ENCODE results near the gene EXOC6.

Gene EXOC6

DNA sequence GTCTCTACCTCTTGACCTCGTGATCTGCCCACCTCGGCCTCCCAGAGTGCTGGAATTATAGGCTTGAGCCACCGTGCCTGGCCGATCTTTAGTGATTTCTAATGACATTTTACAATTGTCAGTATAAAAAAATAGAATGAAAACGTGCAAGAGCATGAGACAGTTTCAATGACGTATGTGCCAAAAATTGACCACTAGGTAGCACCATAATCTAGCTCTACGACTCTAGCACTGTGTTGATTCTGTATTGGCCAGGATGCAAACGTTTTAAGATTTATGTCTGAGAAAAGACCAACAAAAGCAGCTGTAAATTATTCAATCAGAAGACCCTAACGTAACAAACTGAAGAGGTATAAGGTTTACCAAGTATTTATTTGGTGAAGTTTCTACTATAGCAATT lies 25.4 kb upstream of the EXOC6 start:
- no peak for DNase-seq (ENCODE audit: low spot score in 2 of 2)
- H3K4me3 Mint-ChIP-seq = no peak overlapping the region
- no peaks in the 10 kb centered on the region for H3K27me3 Mint-ChIP-seq
- peaks cover 5% of the 10 kb centered on the region for H3K4me1 Mint-ChIP-seq
- no peaks in the 10 kb centered on the region for H3K9me3 Mint-ChIP-seq
- ATAC-seq (replicated peaks; ENCODE audit: extremely low read depth, poor library complexity, severe bottlenecking) = no peak
- H3K36me3 Mint-ChIP-seq (ENCODE audit: insufficient read depth) = peaks cover 2% of the 10 kb centered on the region
- no peak overlapping the region for H3K27ac Mint-ChIP-seq (ENCODE audit: low read depth)

DNA sequence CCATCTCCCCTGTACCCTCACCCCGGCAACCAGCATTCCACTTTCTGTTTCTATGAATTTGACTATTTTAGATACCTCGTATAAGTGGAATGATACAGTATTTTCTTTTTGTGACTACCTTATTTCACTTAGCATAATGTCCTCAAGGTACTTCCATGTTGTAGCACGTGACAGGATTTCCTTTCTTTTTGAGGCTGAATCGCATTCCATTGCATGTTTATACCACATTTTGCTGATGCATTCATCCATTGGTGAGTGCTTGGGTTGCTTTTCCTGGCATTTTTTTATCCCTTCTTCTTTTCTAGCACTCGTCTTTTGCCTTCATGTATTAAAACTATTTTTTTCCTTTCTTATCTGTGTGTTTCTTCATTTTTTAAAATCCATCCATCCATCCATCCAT lies 22.3 kb upstream of the EXOC6 start:
- ATAC-seq (replicated peaks; ENCODE audit: extremely low read depth, poor library complexity, severe bottlenecking) = no peak
- H3K36me3 Mint-ChIP-seq (ENCODE audit: insufficient read depth) = peaks cover 2% of the 10 kb centered on the region
- H3K9me3 Mint-ChIP-seq = no peaks in the 10 kb centered on the region
- no peaks in the 10 kb centered on the region for H3K27me3 Mint-ChIP-seq
- H3K27ac Mint-ChIP-seq (ENCODE audit: low read depth) = no peak overlapping the region
- H3K4me3 Mint-ChIP-seq = no peak overlapping the region
- peaks cover 12% of the 10 kb centered on the region for H3K4me1 Mint-ChIP-seq
- no peak for DNase-seq (ENCODE audit: low spot score in 2 of 2)

DNA sequence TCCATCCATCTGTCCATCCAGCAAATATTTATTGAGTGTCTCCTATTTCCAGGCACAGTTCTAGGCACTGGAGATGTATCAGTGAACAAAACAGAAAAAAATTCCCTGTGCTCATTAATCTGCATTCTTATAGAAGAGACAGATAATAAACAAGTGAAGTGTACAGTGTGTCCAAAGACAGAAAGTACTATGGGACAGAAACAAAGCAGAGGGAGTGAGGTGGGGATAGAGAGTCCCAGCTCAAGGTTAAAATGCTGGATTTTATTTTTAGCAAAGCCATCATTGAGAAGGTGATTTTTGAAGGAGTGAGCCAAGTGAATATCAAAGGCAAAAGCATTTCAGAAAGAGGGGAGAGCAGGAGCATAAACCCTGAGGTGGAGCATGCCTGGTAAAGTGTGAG lies 21.8 kb upstream of the EXOC6 start:
- Mint-ChIP-seq H3K36me3 (ENCODE audit: insufficient read depth) (peaks cover 2% of the 10 kb centered on the region), H3K27ac (ENCODE audit: low read depth) (no peak overlapping the region), H3K4me3 (no peak overlapping the region), H3K27me3 (no peaks in the 10 kb centered on the region), H3K4me1 (peaks cover 13% of the 10 kb centered on the region), H3K9me3 (no peaks in the 10 kb centered on the region)
- DNase-seq (ENCODE audit: low spot score in 2 of 2) (no peak), ATAC-seq (replicated peaks; ENCODE audit: extremely low read depth, poor library complexity, severe bottlenecking) (no peak)

DNA sequence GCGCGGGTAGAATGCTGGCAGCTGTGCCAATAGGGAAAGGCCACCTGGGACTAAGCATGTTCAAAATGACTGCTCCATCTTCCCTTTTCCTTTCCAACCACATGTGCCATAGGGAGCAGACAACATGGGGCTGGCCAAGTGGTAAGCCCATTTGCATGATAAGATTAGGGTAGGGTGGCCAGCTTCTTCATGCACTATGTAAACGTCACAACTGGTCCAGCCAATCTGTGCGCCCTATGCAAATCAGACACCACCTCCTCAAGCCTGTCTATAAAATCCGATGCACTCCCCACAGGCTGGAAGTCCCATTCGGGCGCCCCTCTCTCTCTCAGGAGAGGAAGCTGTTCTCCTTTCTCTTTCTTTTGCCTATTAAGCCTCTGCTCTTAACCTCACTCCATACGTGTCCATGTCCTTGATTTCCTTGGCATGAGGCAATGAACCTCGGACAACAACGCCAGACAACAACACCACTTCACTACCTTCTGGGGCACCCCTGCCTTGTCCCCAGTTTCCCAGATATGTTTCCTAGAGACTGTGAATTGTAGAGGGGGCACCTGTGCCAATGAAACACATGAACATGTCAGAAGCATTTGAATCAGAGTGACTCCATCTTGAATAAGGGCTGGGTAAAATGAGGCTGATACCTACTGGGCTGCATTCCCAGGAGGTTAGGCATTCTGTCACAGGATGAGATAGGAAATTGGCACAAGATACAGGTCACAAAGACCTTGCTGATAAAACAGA lies 19.1 kb upstream of the EXOC6 start:
- no peak for ATAC-seq (replicated peaks; ENCODE audit: extremely low read depth, poor library complexity, severe bottlenecking)
- Mint-ChIP-seq H3K4me3 (no peak overlapping the region), H3K9me3 (no peaks in the 10 kb centered on the region), H3K27me3 (no peaks in the 10 kb centered on the region), H3K4me1 (peaks cover 8% of the 10 kb centered on the region), H3K36me3 (ENCODE audit: insufficient read depth) (peaks cover 2% of the 10 kb centered on the region), H3K27ac (ENCODE audit: low read depth) (no peak overlapping the region)
- DNase-seq (ENCODE audit: low spot score in 2 of 2) = no peak

DNA sequence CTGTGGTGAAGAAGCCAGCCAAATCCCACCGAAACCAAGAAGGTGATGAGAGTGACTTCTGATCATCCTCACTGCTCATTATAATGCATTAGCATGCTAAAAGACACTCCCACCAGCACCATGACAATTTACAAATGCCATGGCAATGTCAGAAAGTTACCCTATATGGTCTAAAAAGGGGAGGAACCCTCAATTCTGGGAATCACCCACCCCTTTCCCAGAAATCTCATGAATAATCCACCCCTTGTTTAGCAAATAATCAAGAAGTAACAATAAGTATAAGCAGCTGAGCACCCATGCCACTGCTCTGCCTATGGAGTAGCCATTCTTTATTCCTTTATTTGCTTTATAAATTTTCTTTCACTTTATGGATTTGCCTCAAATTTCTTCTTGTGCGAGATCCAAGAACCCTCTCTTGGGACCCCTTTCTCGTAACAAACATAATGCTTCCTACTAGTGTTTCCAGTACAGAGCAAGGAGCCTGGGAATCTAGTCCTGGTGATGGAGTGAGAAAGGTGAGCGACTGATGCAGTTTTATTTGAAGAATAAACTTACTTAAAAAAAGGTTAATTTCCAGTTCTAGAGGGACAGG lies 18.4 kb upstream of the EXOC6 start:
- Mint-ChIP-seq H3K9me3 (no peaks in the 10 kb centered on the region), H3K27ac (ENCODE audit: low read depth) (no peak overlapping the region), H3K4me1 (peaks cover 8% of the 10 kb centered on the region), H3K27me3 (no peaks in the 10 kb centered on the region), H3K36me3 (ENCODE audit: insufficient read depth) (peaks cover 2% of the 10 kb centered on the region), H3K4me3 (no peak overlapping the region)
- DNase-seq (ENCODE audit: low spot score in 2 of 2) (no peak), ATAC-seq (replicated peaks; ENCODE audit: extremely low read depth, poor library complexity, severe bottlenecking) (no peak)

DNA sequence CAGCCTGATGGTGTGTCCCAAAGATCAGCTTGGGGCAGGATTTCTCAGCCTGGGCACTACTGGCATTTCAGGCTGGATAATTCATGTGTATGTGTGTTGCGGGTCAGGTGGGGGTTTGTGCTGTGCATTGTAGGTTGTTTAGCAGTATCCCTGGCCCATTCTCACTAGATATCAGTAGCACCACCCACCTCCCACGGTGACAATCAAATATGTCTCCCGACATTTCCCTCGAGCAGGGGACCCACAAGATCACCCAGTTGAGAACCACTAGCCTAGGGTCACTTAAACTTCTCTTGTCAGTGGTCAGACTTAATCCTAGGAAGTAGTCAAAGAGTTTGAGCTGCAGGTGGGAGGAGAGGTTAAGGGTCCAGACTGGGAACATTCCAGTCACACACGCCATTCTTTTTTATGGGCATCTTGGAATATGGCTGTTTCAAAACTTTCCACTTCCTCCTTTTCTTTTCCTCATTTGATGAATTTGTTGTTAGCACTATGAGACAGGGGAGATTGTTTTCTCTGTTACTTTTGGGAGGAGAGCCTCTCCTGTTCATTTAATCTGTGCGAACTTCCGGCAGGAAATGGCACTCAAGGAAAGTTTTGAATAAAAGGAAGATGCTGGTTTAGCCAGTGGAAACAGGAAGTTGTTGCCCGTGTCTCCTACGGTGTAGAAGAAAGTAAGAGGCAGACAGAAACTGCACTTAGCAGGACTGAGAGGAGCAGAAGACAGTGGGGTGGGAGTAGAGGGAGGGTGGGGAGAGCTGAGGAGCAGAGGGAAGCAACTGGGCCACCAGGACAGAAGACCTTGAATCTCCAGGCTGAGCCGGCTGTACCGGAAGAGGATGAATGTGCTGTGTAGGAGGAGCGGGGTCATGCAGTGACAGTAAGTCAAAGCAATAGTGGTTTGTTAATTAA lies 17.6 kb upstream of the EXOC6 start:
- ATAC-seq (replicated peaks; ENCODE audit: extremely low read depth, poor library complexity, severe bottlenecking) (peak; percentile 49), DNase-seq (ENCODE audit: low spot score in 2 of 2) (no peak)
- peaks cover 2% of the 10 kb centered on the region for H3K36me3 Mint-ChIP-seq (ENCODE audit: insufficient read depth)
- peak overlapping the region; percentile 8 for H3K27ac Mint-ChIP-seq (ENCODE audit: low read depth)
- peak overlapping the region; percentile 43 for H3K4me3 Mint-ChIP-seq
- H3K27me3 Mint-ChIP-seq = no peaks in the 10 kb centered on the region
- peaks cover 8% of the 10 kb centered on the region for H3K4me1 Mint-ChIP-seq
- H3K9me3 Mint-ChIP-seq = no peaks in the 10 kb centered on the region

DNA sequence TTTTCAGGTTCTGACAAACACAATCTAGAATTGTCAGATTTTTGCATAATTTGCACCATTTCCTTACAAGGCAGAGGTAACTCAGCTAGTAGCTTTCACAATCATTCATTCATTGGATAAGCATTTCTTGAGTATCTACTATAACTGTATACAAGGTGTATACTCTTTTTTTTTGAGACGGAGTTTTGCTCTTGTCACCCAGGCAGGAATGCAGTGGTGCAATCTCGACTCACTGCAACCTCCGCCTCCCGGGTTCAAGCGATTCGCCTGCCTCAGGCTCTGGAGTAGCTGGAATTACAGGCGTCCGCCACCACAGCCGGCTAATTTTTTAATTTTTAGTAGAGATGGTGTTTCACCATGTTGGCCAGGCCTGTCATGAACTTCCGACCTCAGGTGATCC lies 16.2 kb upstream of the EXOC6 start:
- no peak overlapping the region for H3K4me3 Mint-ChIP-seq
- peaks cover 8% of the 10 kb centered on the region for H3K4me1 Mint-ChIP-seq
- ATAC-seq (replicated peaks; ENCODE audit: extremely low read depth, poor library complexity, severe bottlenecking) (no peak), DNase-seq (ENCODE audit: low spot score in 2 of 2) (no peak)
- H3K27ac Mint-ChIP-seq (ENCODE audit: low read depth) = no peak overlapping the region
- H3K27me3 Mint-ChIP-seq = no peaks in the 10 kb centered on the region
- no peaks in the 10 kb centered on the region for H3K36me3 Mint-ChIP-seq (ENCODE audit: insufficient read depth)
- no peaks in the 10 kb centered on the region for H3K9me3 Mint-ChIP-seq

DNA sequence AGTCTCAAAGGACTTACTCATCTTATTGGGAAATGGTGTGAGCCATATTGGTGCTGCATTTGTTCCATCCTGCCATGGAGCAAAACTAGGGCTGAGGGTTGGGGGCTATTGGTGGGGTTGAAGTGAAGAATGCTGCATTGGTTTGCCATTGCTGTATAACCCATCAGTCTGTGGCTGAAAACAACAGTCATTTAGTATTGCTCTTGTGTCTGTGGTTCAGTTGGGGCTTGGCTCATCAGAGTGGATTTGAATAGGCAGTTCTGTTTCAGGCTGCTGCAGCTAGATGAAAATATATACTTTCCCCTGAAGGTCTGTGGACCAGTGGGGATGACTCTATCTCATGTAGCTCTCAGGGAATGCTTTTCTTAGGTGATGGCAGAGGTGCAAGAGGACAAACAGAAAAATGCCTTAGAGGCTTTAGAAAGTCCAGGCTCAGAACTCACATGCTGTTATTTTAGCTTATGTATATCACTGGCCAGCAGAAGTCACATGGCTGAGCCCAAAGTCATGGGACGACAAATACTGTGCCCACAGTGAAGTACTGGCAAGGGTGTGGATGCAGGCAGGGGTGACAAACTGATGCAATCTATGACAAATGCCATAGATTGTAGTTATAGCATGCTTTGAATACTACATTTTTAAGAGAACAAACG lies 15.2 kb upstream of the EXOC6 start:
- H3K4me3 Mint-ChIP-seq = no peak overlapping the region
- H3K27ac Mint-ChIP-seq (ENCODE audit: low read depth) = no peak overlapping the region

DNA sequence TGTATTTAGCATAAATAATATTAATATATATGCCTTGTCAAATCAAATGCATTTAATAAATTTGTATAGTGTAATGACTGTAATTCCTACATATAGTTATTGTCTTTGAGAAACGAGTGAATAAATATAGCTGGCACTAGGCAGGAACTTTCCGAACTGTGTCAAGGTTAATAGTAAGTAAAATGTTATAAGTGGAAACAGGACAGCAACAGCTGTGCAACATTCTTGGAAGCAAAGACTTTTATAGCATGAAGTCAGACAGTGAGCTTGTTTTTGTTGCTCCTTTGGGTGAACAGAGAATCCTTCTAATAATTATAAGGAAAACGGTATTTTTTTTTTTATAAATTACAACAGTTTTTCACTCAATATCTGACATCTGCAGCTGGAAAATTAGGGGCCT lies 14.0 kb upstream of the EXOC6 start:
- H3K4me3 Mint-ChIP-seq = no peak overlapping the region
- H3K27ac Mint-ChIP-seq (ENCODE audit: low read depth) = no peak overlapping the region
- DNase-seq (ENCODE audit: low spot score in 2 of 2) (no peak), ATAC-seq (replicated peaks; ENCODE audit: extremely low read depth, poor library complexity, severe bottlenecking) (no peak)
- no peaks in the 10 kb centered on the region for H3K27me3 Mint-ChIP-seq
- H3K36me3 Mint-ChIP-seq (ENCODE audit: insufficient read depth) = peaks cover 2% of the 10 kb centered on the region
- no peaks in the 10 kb centered on the region for H3K9me3 Mint-ChIP-seq
- H3K4me1 Mint-ChIP-seq = peaks cover 8% of the 10 kb centered on the region

More for the DNA sequence above, 15.2 kb upstream of the EXOC6 start:
- H3K9me3 Mint-ChIP-seq = no peaks in the 10 kb centered on the region
- DNase-seq (ENCODE audit: low spot score in 2 of 2) (no peak), ATAC-seq (replicated peaks; ENCODE audit: extremely low read depth, poor library complexity, severe bottlenecking) (no peak)
- no peaks in the 10 kb centered on the region for H3K27me3 Mint-ChIP-seq
- H3K36me3 Mint-ChIP-seq (ENCODE audit: insufficient read depth) = no peaks in the 10 kb centered on the region
- peaks cover 8% of the 10 kb centered on the region for H3K4me1 Mint-ChIP-seq

DNA sequence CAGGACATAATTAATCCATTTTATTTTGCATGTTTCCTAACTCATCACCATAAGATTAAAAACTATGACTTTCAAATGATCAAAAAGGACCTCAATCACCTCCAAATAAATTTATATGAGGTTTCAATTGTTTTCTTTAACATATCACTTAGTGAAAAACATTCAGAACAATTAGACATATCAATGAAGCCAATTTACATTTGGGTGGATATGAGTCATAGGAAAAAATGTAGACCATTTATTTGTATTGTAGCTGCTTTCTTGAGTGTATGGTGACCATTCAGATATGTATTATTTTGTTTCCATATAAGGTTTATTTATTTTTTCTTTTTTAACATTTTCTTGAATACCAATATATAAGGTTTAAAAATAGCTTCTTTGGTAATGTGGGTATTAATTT lies 13.3 kb upstream of the EXOC6 start:
- no peak overlapping the region for H3K4me3 Mint-ChIP-seq
- H3K9me3 Mint-ChIP-seq = no peaks in the 10 kb centered on the region
- ATAC-seq (replicated peaks; ENCODE audit: extremely low read depth, poor library complexity, severe bottlenecking) (no peak), DNase-seq (ENCODE audit: low spot score in 2 of 2) (no peak)
- peaks cover 8% of the 10 kb centered on the region for H3K4me1 Mint-ChIP-seq
- H3K27ac Mint-ChIP-seq (ENCODE audit: low read depth) = no peak overlapping the region
- H3K36me3 Mint-ChIP-seq (ENCODE audit: insufficient read depth) = peaks cover 2% of the 10 kb centered on the region
- no peaks in the 10 kb centered on the region for H3K27me3 Mint-ChIP-seq

DNA sequence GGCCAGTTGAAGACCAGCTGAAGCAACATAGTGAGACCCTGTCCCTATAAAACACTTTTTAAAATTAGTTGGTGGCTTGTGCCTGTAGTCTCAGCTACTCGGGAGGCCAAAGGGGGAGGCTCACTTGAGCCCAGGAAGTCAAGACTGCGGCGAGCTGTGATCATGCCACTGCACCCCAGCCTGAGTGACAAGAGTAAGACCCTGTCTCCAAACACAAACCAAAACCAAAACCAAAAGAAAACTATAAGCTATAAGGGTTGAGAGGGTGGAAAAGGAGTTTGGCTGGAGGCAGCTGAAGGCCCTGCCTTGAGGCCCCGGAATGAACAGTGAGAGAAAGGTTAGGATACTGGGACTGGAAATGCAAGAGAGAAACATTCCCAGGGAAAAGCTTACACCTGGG lies 10.9 kb upstream of the EXOC6 start:
- DNase-seq (ENCODE audit: low spot score in 2 of 2) = no peak
- no peaks in the 10 kb centered on the region for H3K9me3 Mint-ChIP-seq
- no peak overlapping the region for H3K27ac Mint-ChIP-seq (ENCODE audit: low read depth)
- H3K4me1 Mint-ChIP-seq = no peaks in the 10 kb centered on the region
- no peak for ATAC-seq (replicated peaks; ENCODE audit: extremely low read depth, poor library complexity, severe bottlenecking)
- no peak overlapping the region for H3K4me3 Mint-ChIP-seq
- H3K27me3 Mint-ChIP-seq = no peaks in the 10 kb centered on the region
- H3K36me3 Mint-ChIP-seq (ENCODE audit: insufficient read depth) = peaks cover 2% of the 10 kb centered on the region

DNA sequence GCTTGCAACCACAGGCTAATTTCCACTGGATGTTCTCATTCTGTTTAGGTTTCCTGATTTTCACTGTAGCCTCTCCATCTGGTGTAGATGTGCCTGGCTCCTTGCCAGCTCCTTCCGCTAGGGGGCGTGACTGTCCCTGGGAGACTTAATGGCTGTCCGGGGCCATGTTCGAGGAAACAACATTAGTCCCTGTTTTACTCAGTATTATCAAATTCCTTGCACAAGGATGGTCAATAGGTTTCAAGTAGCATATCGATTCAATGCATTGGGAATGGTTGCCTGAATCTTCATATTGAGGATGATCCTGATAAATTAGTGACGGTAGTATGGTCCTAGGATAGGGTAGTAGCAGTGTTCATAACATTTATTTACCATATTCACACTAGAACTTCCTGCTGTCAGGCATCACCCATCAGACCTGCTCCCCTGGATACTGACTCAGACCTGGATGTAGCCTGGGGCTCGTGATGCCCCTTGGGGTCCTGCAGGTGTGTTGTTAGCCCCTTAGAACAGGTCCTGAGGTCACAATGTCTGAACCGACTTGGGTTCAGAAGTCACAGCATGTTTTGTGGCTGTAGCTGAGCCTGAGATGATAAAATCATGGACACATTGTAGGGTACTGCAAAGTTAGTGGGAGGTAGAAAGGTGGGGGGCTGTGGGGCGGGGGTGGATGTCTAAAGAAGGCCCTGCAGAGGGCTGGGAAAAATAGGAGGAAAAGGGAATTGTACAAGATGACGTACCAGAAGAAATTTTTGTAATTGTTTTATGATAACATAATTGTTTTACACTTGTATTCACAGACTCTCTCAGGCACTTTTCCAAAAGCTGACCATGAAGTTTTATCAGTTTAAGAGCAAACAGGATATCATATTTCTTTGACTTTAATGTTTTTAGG lies 8.9 kb upstream of the EXOC6 start:
- Mint-ChIP-seq H3K27me3 (no peaks in the 10 kb centered on the region), H3K27ac (ENCODE audit: low read depth) (no peak overlapping the region), H3K4me1 (peaks cover 5% of the 10 kb centered on the region), H3K36me3 (ENCODE audit: insufficient read depth) (peaks cover 2% of the 10 kb centered on the region), H3K4me3 (no peak overlapping the region), H3K9me3 (no peaks in the 10 kb centered on the region)
- no peak for ATAC-seq (replicated peaks; ENCODE audit: extremely low read depth, poor library complexity, severe bottlenecking)
- DNase-seq (ENCODE audit: low spot score in 2 of 2) = no peak

Measured in central memory CD8-positive, alpha-beta T cell (primary cell).